HG03354 (cell line): ENCODE measurements around the gene TAF4.
"Not testable (repeated sequence)": the region's sequence is repeated elsewhere in the genome, so short reads cannot be mapped to it uniquely, and the experiment has no call there.

Experiments
- ATAC-seq: cut with Tn5 transposase; IDR thresholded peaks from one replicate; pipeline ENCODE4 v1.9.1; 2021; ENCODE audit warnings: mild to moderate bottlenecking; ENCODE audit not compliant: unreplicated experiment, poor library complexity, severe bottlenecking

Gene TAF4

DNA sequence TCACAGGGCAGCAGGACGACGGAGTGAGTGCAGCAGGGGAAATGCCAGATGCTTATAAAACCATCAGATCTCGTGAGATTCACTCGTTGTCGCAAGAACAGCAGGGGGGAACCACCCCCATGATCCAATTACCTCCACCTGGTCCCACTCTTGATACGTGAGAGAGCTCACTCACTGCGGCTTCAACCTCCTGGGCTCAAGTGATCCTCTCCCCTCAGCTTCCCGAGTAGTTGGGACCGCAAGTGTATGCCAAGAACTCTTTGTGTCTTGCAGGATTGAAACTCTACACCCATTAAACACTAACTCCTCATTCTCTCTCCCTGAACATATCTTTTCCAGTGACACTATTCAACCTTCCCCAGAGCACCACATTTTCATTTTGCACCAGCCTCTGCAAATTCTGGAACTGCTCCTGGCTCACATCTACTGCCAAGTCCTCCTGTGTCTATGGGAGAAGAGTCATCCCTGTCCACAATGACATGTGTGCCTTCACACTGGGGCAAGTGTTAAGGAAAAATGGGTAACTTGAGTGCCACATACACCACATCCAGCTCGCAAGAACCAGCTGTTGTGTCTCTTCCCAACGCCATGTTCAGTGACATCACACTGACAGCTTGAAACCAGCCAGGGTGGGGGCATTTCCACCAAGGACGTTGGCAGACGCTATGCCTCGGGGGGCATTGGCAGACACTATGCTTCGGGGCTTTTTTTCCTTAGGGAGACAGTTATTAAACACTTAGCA lies 14.7 kb upstream of the TAF4 start:
- no peak for ATAC-seq

DNA sequence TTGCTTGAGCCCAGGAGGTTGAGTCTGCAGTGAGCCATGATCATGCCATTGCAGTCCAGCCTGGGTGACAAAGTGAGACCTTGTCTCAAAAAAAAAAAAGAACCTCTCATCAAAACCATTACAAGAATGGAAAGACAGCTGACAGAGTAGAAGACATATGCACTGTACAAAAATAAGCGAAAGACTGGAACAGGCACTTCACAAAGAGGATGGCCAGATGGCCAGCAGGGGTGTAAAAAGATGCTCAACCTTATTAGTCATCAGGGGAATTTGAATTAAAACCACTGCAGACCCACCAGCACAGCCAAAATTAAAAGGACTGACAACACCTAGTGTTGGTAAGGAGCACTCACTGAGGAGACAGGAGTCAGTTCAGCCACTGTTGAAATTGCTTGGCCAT lies 13.5 kb upstream of the TAF4 start:
- ATAC-seq: no peak

DNA sequence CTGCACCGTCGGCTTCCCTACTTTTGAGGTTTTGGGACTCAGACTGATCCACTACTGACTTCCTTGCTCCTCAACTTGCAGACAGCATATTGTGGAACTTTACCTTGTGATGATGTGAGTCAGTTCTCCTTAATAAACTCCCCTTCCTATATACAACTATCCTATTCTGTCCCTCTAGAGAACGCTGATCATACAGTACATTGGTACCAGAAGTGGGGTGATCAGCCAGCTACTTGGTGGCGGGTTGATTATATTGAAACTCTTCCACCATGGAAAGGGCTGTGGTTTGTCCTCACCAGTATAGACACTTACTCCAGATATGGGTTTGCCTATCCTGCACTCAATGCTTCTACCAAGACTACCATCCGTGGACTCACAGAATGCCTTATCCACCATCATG lies 7.6 kb upstream of the TAF4 start:
- ATAC-seq: no peak

DNA sequence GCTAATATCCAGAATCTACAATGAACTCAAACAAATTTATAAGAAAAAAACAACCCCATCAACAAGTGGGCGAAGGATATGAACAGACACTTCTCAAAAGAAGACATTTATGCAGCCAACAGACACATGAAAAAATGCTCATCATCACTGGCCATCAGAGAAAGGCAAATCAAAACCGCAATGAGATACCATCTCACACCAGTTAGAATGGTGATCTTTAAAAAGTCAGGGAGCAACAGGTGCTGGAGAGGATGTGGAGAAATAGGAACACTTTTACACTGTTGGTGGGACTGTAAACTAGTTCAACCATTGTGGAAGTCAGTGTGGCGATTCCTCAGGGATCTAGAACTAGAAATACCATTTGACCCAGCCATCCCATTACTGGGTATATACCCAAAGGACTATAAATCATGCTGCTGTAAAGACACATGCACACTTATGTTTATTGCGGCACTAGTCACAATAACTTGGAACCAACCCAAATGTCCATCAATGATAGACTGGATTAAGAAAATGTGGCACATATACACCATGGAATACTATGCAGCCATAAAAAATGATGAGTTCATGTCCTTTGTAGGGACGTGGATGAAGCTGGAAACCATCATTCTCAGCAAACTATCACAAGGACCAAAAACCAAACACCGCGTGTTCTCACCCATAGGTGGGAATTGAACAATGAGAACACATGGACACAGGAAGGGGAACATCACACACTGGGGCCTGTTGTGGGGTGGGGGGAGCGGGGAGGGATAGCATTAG lies 6.2 kb upstream of the TAF4 start:
- ATAC-seq: not testable (repeated sequence)

DNA sequence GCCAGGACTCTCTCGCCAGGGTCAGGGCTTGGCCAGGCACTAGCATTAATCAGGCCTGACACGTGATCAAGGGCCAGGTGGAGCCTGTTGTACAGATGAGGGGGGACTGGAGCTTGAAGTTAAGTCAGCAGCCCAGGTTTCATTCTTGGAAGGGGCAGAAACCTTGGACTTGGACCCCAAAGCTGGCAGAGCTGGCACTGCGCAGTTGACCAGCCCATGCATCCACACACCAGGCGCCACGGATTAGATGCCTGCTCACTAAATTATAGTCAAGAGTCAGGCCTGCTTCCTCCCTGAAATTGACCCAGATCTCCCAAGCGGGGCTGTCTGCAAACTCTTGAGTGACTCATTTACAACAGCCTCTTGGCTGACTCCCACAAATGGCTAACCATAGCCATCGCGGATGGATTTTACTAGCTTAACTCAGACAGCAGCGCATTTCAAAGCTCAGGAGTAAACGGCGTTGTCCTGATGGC lies 4.1 kb upstream of the TAF4 start:
- no peak for ATAC-seq

DNA sequence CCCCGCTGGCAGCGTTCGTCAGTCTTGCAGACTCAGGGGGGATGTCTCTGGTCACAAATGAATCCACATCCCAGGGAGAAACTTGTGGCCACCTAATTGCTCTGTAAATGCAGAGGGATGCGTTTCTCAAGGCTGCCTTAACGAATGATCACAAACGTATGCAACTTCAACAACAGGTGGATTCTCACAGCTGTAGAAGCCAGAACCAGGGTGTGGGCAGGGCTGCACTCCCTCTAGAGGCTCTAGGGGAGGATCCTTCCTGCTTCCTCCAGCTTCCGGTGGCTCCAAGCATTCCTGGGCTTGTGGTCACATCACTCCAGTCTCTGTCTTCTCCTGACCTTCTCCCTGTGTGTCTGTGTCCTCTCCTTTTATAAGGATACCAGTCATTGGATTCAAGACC lies 3.3 kb upstream of the TAF4 start:
- ATAC-seq: no peak

DNA sequence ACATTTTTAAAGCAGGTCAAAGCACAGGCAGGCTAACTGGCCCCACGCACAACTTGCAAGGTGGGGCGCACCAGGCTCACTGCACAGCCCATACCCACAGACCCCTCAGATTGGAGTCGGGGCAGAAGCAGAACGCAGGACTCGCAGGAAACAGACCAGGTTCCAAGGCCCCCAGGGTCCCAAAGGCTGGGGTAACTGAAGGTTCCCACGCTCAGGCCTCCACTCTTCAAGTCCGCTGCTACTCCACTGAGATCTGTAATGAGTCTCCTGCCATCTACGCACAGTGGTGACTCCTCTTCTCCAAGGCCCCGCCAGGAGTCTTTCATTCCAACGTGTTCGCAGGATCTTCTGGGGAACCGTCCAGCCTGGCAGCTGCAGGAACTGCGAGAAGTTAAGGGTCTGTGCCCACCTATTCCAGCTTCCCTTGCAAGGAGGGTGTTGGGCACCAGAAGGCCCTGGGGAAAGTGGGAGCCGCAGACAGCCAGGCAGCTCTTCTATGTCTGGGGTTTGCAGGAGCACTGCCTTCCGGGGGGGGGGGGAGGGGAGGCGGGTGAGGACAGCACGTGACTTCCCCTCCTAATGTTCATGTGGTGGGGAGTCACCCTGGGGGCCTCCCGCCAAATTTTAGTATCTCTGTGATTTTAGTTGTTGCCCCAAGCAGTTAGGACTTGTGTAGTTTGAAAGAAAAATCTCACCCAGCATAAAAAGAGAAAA lies 2.0 kb upstream of the TAF4 start:
- ATAC-seq: no peak

DNA sequence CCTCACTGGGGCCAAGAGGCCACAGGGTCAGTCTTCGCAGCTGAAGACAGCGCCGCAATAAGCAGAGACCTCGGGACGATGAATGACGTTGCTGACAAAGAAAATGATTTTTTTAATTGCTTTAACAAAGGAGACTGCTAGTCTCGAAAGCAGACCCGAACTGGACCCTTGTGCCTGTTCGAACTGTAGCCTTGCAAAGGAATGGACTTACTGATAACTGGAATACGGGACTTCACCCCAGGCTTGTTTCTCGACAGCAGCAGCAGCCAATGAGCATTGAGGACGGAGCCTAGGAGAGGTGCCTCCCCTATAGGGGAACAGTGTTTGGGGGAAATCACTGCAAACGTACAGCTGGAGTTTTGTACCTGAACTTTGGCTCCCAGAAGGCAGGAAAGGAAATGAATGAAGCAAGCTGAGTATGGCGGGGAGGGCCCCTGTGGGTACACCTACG lies 1.3 kb upstream of the TAF4 start:
- ATAC-seq: no peak

DNA sequence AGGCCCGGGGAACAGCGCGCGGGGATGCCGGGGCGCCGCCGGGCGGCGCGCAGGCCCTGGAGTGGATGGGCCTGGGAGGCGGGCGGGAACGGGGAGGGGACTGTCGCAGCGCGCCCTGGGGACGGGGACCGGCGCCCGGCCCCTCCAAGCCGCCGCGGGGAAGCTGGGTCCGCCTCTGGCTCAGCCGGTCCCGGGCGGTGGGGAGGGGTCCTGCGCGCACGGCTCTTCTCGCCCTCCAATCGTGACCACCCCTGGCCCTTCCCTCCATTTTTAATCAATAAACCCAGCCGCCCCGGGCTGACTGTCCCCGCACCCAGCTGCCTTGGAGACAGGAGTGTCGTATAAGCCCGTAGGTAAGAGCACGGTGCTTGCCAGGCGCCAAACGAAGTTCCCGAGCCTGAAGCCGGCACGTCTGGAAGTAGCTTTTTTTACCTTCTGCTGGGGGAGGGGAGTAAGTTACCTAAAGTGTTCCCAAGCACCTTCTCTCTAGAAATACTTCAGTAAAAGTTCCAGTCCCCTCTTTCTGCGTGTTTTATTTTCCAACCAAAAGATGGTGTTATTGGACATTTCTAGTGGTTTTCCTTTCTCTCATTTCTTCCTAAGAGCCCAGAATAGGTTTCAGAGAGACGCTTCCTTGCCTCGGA lies 780 bp upstream of the TAF4 start:
- peak; percentile 38 for ATAC-seq

DNA sequence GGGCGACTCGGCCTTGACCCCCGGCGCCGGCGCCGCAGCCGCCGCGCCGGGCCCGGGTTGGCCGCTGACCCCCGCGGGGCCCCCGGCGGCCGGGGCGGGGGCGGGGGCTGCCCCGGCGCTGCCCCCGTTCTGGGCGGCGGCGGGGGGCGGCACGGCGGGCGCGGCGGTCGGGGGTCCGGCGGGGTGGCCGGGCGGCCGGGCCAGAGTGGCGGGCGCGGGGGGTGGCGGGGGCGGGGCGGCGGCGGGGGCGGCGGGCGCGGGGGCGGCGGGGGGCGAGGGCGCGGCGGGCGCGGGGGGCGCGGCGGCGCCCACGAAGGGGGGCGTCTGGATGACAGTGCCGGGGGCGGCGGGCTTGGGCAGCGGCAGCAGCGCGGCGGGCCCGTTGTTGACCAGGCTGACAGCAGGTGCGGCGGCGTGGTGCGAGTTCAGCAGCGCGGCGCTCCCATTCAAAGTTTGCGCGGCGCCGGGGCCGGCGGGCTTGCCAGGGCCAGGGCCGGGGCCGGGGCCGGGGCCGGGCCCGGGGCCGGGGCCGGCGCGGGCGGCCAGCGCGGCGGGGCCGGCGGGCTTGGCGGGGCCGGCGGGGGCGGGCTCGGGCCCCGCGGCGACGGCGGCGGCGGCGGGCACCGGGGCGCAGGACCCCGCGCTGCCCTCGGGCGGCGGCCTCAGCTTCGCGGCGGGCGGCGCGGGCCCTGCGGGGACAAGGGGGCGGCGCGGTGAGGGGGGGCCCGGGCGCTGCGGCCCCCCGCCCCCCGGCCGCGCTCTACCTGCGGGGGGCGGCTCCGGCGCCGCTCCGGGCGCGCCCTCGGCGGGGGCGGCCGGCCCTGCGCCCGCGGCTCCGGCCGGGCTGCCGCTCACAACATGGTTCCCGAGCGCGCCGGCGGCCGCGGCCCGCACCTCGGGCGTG lies 659 bp downstream of the TAF4 start:
- peak; percentile 43 for ATAC-seq

DNA sequence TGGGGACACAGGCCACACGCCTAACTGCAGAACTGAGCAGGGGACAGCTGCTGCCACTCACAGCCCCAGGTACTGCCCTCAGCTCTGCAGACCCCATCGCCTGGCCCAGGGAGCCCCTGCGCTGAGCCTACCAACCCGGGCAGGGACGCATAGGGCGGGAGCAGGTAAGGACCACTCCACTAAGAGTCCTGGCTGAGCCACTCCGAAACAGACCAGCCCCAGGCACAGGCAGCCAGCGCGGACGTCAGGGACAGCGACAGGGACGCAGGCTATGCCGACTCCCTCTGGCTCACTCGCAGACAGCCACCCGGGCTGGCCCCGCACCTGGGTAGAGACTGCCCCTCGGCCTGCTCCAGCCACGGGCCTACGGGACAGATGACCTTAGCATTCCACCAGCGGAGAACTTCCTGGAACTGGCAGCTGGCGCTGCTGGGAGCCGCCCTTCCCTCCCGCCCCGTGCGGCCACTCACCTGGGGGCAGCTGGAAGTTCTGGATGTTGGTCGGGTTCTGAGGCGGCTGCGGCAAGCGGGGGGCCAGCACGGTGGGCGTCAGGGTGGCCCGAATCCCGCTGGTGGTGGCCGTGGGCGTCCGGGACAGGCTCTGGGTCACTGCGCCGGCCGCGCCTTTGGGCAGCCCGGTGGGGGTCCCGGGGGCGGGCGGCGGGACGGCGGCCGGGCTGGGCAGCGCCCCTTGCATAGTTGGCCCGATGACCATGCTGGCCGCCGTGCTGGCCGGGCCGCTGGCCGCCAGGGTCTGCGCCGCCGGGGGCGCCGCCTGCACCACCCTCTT lies 1.5 kb downstream of the TAF4 start:
- ATAC-seq: no peak

DNA sequence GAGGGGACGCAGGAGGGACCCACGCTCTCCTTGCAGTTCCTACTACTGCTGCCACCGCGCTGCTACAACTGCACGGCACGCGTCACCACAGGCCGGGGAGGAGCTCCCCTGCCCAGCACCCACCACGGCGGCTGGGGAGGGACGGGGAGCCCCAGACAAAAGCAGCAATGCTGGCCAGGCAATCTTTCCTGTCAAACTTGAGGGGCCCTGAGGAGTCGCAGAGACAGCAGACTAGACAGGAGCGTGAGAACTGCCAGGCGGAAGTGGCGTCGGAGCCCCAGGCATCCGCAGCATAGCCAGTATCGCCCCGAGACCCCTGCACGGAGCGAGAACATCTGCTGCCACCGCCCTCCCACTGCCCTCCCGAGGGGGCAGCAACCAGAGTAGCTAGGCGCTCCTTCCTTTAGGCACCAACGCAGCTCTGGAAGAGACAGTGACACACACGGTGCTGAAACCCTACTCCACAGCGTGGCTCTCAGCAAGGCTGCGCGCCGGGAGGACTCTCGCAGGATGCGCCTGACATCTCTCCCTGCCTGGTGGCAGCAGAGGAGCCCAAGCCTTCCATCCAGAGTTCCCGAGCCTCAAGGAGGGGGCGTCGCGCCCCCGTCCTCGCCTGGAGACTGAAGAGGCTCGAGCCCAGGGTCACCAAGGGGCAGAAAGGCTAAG lies 2.2 kb downstream of the TAF4 start:
- ATAC-seq: no peak

DNA sequence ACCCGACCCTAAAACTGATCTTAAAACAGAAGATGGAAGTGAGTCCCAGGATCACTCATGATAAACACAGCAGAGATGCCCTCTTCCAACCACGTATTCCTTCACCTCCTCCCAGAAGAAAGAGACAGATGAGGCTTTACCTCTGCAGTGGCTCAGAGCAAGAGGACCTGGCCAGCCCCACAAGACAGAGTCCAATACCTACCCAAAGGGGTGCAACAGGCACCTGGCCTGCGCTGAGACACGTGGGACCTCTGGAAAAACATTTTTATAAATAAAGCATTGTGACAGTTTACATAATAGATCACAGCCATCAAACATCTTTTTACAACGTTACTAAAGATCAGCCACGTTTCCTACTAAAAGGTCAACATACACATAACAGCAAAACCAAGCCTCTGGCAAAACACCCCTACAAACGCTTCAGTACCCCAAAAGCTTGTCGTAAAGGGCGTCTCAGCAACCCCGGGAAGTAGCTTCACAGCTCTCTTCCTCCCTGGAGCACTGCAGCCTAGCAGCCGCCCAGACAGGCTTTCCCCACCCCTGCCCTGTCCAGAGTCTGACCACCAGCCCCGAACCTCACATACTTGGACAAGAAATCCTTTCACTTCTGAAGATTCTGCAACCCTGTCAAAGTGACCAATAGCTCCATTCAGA lies 2.9 kb downstream of the TAF4 start:
- no peak for ATAC-seq

DNA sequence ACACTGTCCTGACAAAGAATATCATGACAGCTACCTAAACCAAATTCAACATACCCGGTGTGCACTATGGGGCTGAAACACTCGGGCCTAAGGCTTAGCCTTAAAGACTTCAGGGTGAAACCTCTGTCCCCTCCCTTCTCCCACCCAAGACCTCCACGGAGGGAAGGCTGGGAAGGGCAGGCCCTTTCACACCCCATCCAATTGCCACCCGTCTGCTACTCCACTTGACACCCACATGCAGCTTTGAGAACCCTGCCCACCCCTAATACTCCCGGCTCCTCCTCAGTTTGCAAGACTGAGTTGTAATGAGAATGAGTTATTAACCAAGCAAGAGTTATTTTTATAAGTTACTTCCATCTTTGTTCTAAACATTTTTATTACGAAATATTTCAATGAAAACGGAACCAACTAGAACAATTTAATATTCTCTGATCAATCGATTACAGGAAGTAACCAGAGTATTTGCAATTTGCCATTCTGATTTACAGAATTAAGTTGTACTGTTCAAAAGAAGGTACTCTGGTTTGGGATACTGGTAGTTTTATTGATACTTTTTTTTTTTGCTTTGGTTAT lies 3.7 kb downstream of the TAF4 start:
- no peak for ATAC-seq

DNA sequence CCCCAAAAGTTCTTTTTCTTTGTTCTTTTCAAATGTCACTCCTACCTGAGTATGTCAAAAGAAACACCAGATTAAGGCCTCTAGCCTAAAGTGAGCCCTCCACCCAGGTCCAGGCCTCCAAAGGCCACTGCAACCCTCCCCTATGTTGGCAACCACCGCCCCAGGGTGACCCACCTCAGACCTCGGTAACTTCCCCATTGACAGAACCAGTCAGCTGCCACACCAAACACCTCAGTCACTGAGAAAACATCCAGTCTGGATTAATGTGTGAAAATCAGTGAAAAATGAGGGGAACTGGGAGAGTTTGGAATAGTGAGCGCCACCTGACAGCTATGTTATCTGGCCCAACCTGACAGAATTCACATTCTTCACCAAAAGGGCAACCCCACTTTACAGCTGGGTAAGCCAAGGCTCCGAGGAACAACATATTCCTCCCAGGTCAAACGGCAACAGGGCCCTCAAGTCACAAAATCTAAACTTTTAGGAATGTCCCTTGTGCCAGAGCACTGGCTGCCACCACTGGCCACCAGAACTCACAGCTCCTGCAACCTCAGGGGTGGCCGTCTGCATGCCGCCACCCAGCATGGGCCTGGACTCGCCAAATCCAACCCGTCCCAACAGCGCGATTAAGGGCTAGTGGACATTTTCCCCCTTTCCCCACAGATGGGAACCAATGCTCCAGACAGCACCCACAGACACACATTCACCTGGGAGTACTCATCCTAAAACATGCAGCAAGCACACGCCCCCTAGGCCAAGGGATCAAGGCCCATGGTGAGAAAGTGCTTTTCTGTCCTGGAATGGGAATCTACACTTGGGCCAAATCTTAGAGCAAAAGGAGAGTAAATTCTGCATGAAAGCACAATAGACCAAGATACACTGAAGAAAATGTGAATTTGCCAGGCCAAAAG lies 4.8 kb downstream of the TAF4 start:
- no peak for ATAC-seq
